Ishikawa (cell line): ENCODE measurements around the gene NELFE.

Experiments used
- EGR1 ChIP-seq: IDR thresholded peaks from 2 replicates; pipeline ENCODE4 v1.6.1; 2012
- EP300 ChIP-seq: IDR thresholded peaks from 2 replicates; pipeline ENCODE4 v1.6.1; 2012; ENCODE audit warnings: borderline replicate concordance
- FOXM1 ChIP-seq: IDR thresholded peaks from 2 replicates; pipeline ENCODE4 v1.6.1; 2012; ENCODE audit warnings: low read depth, borderline replicate concordance
- RAD21 ChIP-seq: IDR thresholded peaks from 2 replicates; pipeline ENCODE4 v1.6.1; 2012; ENCODE audit warnings: low read depth
- TAF1 ChIP-seq: IDR thresholded peaks from 2 replicates; pipeline ENCODE4 v1.6.1; 2012; ENCODE audit warnings: low read depth, mild to moderate bottlenecking
- TCF12 ChIP-seq: IDR thresholded peaks from 2 replicates; pipeline ENCODE4 v1.6.1; 2012; ENCODE audit warnings: low read depth
- TEAD4 ChIP-seq: IDR thresholded peaks from 2 replicates; pipeline ENCODE4 v1.6.1; 2012
- TF ChIP-seq, protein P1 (sequence below): IDR thresholded peaks from 2 replicates; pipeline ENCODE4 v1.6.1; 2012; ENCODE audit warnings: low read depth, mild to moderate bottlenecking

- TF ChIP-seq EGR1 (no peak), TAF1 (no peak), RAD21 (no peak), FOXM1 (no peak), TCF12 (no peak), EP300 (no peak), TEAD4 (no peak)
- TF ChIP-seq, protein P1, sequence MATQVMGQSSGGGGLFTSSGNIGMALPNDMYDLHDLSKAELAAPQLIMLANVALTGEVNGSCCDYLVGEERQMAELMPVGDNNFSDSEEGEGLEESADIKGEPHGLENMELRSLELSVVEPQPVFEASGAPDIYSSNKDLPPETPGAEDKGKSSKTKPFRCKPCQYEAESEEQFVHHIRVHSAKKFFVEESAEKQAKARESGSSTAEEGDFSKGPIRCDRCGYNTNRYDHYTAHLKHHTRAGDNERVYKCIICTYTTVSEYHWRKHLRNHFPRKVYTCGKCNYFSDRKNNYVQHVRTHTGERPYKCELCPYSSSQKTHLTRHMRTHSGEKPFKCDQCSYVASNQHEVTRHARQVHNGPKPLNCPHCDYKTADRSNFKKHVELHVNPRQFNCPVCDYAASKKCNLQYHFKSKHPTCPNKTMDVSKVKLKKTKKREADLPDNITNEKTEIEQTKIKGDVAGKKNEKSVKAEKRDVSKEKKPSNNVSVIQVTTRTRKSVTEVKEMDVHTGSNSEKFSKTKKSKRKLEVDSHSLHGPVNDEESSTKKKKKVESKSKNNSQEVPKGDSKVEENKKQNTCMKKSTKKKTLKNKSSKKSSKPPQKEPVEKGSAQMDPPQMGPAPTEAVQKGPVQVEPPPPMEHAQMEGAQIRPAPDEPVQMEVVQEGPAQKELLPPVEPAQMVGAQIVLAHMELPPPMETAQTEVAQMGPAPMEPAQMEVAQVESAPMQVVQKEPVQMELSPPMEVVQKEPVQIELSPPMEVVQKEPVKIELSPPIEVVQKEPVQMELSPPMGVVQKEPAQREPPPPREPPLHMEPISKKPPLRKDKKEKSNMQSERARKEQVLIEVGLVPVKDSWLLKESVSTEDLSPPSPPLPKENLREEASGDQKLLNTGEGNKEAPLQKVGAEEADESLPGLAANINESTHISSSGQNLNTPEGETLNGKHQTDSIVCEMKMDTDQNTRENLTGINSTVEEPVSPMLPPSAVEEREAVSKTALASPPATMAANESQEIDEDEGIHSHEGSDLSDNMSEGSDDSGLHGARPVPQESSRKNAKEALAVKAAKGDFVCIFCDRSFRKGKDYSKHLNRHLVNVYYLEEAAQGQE = no peak
Measured at GRCh38 chr6:31945154-31945506, 13.6 kb downstream of the NELFE start.
